Activated naive CD4-positive, alpha-beta T cell treated with anti-CD3 and anti-CD28 coated beads, Interleukin-2, amount 50 U/mL, for 16 hours (primary cell): Measurements from ENCODE around the gene ESF1.
"Not testable (repeated sequence)": the region's sequence is repeated elsewhere in the genome, so short reads cannot be mapped to it uniquely, and the experiment has no call there.

ENCODE experiments used
- DNase-seq: peaks from one replicate; pipeline ENCODE4 v3.0.0-alpha.2; 2020

The ESF1 gene

DNA sequence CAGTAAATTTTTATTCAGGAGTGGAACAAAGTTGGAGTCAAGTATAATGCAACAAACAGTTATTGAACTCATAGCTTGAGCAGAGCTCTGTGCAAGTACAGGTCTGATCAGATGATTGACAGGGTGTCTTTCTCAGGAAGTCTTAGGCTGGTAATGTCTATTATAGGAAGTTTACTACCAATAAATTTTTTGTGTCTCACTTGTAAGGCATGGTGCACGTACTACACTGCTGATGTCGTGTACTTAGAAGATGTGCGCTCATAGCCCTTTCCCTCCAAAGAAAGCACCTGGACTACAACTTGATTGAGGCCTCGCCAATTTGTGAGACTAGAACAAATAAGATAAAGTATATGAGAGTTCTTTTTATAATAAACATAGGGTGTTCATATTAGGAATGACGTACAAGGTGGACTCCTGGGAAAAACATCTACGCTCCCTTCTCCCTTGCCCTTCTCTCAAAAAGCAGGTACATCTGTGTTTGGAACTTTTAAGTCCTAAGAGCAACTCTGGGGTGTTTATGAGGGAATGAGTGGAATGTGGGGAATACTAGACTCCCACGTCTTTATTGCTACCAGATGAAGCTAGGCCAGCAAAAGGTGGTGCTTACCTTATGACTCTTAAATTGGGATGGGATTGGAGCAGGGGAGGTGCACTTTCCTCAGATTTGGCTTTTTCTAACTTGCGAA, 1.6 kb upstream of the ESF1 start:
- no peak for DNase-seq

DNA sequence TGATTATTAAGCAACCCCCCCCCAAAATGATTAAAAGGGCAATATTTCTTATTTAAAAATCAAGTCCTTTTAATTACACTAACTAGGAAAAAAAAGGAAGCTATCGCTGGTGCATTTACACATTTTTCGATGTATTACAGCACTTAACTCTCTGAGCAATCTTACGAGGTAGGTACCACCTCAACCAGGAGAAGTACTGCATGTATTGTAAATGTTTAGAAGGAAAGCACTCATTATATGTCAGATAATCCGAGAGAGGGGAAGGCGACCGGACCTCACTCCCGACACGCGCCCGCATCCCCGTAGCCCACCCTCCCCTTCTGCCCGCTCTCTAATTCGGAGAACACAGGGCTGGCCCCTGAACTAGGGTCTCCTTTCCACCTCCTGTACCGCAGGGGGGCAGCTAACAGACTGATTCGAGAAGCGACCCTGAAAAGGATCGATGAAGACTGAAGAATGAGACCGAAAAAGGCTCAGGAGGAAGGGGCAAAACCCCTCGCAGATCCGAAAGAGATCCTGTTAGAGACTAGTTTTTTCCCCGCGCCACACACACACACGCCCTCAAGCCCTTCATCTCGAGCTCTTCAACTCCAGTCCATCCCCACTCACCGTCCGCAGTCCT, 337 bp downstream of the ESF1 start:
- DNase-seq: no peak

- DNase-seq: no peak
Observed at GRCh38 chr20:13783528-13783927, 1.2 kb downstream of the ESF1 start.

DNA sequence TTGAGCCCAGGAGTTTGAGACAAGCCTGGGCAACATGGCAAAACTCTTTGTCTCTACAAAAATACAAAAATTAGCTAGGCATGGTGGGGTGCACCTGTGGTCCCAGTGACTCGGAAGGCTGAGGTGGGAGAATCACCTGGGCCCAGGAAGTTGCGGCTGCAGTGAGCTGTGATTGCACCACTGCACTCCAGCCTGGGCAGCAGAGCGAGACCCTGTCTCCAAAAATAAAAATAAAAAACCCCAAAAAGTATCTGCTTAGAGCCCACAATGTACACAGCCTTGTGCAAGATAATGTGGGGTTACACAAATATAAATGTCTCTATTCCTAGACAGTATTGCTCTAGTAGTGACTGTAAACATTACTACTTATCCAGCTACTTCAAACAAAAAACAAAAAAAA, 5.9 kb downstream of the ESF1 start:
- DNase-seq: no peak

DNA sequence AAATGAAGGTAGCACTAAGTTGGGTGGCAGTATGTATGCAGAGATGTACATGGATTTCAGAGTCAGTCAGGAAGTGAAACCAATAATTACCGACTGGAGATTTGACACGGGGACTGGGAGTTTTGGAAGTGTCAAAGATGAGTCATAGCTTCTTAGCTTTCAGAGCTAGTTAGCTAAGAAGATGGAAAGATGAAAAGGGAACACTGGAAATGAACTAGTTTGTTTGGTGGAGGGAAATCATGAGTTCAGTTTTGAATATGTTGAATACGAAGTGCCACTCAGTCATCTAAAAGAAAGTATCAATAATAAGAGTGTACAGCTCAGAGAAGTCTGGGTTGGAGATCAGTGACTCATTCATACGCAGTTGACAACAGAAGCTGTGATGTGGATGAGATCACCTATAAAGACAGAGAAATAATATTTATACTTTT, 7.5 kb downstream of the ESF1 start:
- no peak for DNase-seq

GRCh38 chr20:13775867-13776266, 8.9 kb downstream of the ESF1 start:
- no peak for DNase-seq

GRCh38 chr20:13772529-13772928, 12.2 kb downstream of the ESF1 start:
- DNase-seq: no peak

DNA sequence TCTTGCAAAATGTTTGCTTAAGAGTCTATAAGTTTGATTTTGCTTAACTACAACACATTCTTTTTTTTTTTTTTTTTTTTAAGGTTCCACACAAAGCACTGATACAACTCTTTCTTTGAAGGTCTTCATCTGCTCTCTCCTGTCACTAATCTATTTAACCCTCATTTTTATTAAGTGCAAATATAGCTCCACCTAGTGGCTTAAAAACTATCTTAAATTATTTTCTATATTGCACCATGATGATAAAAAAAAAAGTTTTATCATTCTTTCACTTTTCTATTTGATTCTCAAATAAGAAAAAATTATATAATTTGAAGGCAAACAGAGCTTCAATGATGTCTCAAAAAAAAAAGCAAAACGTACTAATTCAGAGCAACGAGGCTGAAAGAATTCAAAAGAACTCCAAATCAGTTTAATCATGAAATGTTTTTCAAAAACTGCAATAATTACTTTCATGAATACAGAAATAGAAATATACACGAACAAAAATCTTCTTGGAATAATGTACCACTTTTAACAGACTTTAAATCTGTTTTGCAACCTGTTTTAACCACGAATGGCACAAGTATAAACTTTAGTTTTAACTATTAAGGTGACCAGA, 12.8 kb downstream of the ESF1 start:
- DNase-seq: no peak

DNA sequence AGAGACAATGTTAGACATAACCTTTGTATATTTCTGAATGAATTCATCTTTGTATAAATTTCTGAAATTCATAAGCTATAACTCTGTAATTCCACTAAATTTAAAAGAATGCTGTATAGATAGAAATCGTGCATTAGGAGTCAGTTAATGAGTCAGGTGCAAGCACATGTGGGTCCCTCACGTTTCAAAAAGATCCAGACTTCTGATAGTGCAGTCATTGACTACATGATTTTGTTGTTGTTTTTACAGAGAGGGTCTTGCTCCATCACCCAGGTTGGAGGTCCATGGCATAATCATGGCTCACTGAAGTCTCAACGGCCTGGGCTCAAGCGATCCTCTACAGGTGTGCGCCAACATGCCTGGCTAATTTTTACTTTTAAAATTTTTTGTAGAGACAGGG, 14.6 kb downstream of the ESF1 start:
- no peak for DNase-seq

- DNase-seq: no peak
Observed at GRCh38 chr20:13765868-13766416, 18.8 kb downstream of the ESF1 start.

- DNase-seq: no peak
Observed at GRCh38 chr20:13765299-13765698, 19.4 kb downstream of the ESF1 start.

DNA sequence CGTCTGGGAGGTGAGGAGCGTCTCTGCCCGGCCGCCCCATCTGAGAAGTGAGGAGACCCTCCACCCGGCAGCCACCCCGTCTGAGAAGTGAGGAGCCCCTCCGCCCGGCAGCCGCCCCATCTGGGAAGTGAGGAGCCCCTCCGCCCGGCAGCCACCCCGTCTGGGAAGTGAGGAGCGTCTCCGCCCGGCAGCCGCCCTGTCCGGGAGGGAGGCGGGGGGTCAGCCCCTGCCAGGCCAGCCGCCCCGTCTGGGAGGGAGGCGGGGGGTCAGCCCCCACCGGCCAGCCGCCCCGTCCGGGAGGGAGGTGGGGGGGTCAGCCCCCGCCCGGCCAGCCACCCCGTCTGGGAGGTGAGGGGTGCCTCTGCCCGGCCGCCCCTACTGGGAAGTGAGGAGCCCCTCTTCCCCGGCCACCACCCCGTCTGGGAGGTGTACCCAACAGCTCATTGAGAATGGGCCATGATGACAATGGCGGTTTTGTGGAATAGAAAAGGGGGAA, 24.2 kb downstream of the ESF1 start:
- not testable (repeated sequence) for DNase-seq

GRCh38 chr20:13758884-13759283, 25.8 kb downstream of the ESF1 start:
- no peak for DNase-seq

DNA sequence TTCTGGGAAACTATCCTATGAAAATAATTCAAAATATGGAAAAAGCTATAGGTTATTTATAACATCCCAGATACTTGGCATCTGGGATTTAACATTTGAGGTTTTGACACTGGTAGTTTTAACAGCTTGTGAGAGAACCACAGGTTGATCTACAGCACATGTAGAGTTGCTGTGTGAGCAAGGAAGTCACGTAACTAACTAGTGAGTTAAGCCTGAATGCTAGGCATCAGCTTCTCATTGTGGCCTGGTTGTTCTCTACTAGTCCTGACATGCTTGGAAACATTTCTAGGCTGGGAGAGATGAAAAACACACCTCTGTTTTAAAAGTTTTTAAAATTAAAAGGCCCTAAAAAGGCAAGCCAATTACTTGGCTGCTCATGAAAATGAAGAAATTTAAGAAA, 28.2 kb downstream of the ESF1 start:
- DNase-seq: no peak

GRCh38 chr20:13755809-13756208, 28.9 kb downstream of the ESF1 start:
- DNase-seq: no peak

GRCh38 chr20:13753436-13754036, 31.2 kb downstream of the ESF1 start:
- DNase-seq: no peak

DNA sequence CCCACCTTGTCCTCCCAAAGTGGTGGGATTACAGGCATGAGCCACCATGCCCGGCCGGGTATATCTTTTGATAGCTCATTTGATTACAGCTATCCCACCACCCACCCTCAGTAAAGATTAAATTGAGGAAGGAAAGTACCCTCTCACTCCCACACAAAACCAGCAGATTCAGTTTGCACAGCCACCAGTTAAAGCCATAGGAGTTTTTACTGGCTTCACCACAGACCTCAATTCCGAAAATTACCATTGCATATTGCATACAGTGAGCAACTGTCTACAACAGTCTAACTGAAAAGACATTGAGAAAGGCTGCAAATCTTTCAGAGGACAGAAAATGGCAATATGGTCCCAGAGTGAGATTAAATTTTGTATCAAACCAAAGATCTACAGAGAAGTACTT, 34.9 kb downstream of the ESF1 start:
- DNase-seq: no peak

GRCh38 chr20:13745784-13746183, 38.9 kb downstream of the ESF1 start:
- DNase-seq: no peak

DNA sequence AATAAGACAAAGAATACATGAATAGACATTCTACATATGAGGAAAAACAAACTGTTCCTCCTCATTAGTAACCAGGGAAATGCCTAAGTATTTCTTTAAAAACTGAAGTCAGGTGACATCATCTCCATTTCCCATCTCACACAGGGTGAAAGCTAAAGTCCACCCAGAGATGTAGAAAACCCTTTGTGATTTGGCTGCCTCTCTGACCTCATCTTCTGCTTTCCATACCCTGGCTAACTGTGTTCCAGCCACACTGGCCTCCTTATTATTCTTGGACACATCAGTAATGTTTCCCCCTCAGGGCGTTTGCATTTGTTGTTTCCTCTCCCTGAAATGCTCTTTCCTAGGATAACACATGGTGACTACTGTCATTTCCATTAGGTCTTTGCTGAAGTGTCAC, 40.4 kb downstream of the ESF1 start:
- DNase-seq: no peak

DNA sequence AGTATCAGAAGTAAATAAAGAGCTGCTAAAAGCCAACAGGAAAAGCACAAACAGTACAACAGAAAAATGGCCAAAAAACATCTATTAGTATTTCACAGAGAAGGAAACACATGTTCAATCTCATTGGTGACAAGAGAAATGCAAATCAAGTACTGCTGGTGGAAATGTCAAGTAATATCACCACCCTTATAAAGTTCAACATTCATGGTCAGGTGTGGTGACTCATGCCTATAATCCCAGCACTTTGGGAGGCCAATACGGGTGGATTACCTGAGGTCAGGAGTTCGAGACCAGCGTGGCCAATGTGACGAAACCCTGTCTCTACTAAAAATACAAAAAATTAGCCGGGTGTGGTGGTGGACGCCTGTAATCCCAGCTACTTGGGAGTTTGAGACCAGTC, 42.8 kb downstream of the ESF1 start:
- DNase-seq: no peak

DNA sequence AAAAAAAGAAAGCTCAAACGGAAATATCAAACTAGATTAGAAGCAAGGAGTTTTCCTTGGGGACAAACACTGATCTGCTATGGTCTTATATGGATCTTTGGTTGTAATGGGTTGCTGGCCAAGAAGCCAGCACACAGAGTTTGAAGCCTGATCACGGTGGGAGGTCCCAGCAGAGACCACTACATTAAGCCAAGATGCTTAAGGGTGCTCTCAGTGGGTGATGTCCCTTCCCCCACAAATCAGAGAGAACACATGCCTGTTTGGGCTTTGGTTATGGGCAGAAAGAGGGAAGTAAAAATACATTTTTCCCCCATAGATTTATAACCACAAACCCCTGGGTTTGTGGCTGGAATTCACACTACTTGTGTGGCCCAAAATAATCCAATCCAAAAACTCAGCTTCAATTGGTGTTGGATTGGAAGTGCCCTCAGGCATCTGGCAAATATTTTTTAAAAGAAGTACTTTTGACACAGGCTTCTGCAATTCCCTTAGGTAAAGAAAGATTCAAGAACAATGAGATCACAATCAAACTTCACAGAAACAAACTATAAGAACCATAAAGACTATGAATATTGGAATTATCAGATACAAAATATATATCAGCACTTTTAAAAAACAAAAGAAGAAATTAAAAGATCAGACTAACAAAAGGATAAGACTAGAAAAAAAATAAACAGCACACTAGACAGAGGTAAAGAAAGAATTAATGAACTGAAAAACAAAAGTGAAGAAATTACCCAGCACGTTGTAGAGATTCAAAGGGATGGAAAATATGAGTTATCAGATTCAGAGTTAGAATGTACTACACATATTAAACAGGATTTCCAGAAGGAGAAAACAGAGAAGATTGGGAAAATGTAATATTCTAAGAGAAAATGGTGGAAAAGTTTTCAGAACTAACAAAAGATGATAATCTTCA, 44.7 kb downstream of the ESF1 start:
- no peak for DNase-seq

DNA sequence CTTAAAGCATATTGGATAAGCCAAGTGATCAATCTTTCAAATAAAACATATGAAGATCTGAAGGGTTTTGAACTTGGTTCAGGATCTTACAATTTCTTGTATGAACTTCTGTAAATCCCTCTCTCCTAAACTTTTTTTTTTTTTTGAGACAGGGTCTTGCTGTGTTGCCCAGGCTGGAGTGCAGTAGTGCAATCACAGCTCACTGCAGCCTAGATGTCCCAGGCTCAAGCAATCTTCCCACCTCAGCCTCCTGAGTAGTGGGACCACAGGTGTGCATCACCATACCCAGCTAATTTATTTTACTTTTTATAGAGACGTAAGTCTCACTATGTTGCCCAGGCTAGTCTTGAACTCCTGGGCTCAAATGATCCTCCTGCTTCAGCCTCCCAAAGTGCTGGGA, 46.5 kb downstream of the ESF1 start:
- not testable (repeated sequence) for DNase-seq
